ENCODE results near the gene RTN4R.

The RTN4R gene

GRCh38 chr22:20197407-20198030 is 70.6 kb downstream of the RTN4R start:
- Histone ChIP-seq H3K79me2 (ENCODE audit: insufficient read depth, low read length) (no peaks in the 10 kb centered on the region), H4K20me1 (ENCODE audit: insufficient read depth, low read length, poor library complexity, severe bottlenecking) (no peaks in the 10 kb centered on the region), H3K9ac (ENCODE audit: low read depth, low read length, poor library complexity, severe bottlenecking) (no peak overlapping the region), H3K9me2 (replicated peaks; ENCODE audit: low read depth, low read length) (no peaks in the 10 kb centered on the region), H3K27me3 (ENCODE audit: insufficient read depth, low read length, poor library complexity, severe bottlenecking) (no peaks in the 10 kb centered on the region), H3K4me3 (ENCODE audit: low read length, poor library complexity, severe bottlenecking) (no peak overlapping the region), H3F3A (ENCODE audit: low read depth) (no peaks in the 10 kb centered on the region), H3K36me3 (ENCODE audit: insufficient read depth, low read length) (no peaks in the 10 kb centered on the region), H3K4me1 (ENCODE audit: insufficient read depth, low read length, poor library complexity, severe bottlenecking) (peaks cover 5% of the 10 kb centered on the region), H3K4me2 (ENCODE audit: low read depth, low read length, poor library complexity, severe bottlenecking) (no peak overlapping the region), H2AFZ (ENCODE audit: low read length) (no peak overlapping the region), H3K9me3 (ENCODE audit: insufficient read depth, low read depth, low read length) (no peaks in the 10 kb centered on the region)
- TF ChIP-seq CTCF (conservative IDR thresholded peaks at IDR 0.05; ENCODE audit: low read length) (no peak), EZH2phosphoT487 (IDR thresholded peaks at IDR 0.05; ENCODE audit: borderline replicate concordance) (no peak)

GRCh38 chr22:20196094-20196842 is 71.8 kb downstream of the RTN4R start:
- Histone ChIP-seq H3K9ac (ENCODE audit: low read depth, low read length, poor library complexity, severe bottlenecking) (no peak overlapping the region), H3K27me3 (ENCODE audit: insufficient read depth, low read length, poor library complexity, severe bottlenecking) (no peaks in the 10 kb centered on the region), H3K4me1 (ENCODE audit: insufficient read depth, low read length, poor library complexity, severe bottlenecking) (peaks cover 5% of the 10 kb centered on the region)

More at GRCh38 chr22:20196094-20196842, 71.8 kb downstream of the RTN4R start:
- no peaks in the 10 kb centered on the region for H3K79me2 ChIP-seq (ENCODE audit: insufficient read depth, low read length)
- no peak overlapping the region for H3K4me2 ChIP-seq (ENCODE audit: low read depth, low read length, poor library complexity, severe bottlenecking)
- H3K9me2 ChIP-seq (replicated peaks; ENCODE audit: low read depth, low read length), result no peaks in the 10 kb centered on the region
- no peak overlapping the region for H3K4me3 ChIP-seq (ENCODE audit: low read length, poor library complexity, severe bottlenecking)
- H3K36me3 ChIP-seq (ENCODE audit: insufficient read depth, low read length), result no peaks in the 10 kb centered on the region
- H3F3A ChIP-seq (ENCODE audit: low read depth), result no peaks in the 10 kb centered on the region
- no peaks in the 10 kb centered on the region for H3K9me3 ChIP-seq (ENCODE audit: insufficient read depth, low read depth, low read length)
- no peak overlapping the region for H2AFZ ChIP-seq (ENCODE audit: low read length)
- no peaks in the 10 kb centered on the region for H4K20me1 ChIP-seq (ENCODE audit: insufficient read depth, low read length, poor library complexity, severe bottlenecking)
- TF ChIP-seq CTCF (conservative IDR thresholded peaks at IDR 0.05; ENCODE audit: low read length) (no peak), EZH2phosphoT487 (IDR thresholded peaks at IDR 0.05; ENCODE audit: borderline replicate concordance) (no peak)

All from Loucy (cell line).